GM18873 (cell line): ENCODE results near the gene DKK1.

ENCODE experiments used
- ATAC-seq: cut with Tn5 transposase; IDR thresholded peaks from one replicate; pipeline ENCODE4 v1.9.1; 2021; ENCODE audit warnings: mild to moderate bottlenecking, moderate library complexity, moderate number of reproducible peaks; ENCODE audit not compliant: unreplicated experiment, low FRiP score

DKK1 gene

DNA sequence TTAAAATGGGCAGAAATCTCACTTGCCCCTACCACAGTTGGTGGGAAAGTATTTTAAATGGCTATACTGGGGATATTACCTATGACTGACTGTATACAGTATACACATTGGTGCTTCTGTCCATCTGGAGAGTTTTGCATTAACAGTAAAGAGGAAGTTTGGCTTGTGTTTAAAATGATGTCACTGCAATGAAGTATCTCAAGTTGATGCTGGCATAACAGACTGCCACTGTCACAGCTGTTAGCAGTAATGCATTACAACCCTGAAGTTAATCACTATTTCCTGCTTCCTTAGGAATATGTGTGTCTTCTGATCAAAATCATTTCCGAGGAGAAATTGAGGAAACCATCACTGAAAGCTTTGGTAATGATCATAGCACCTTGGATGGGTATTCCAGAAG, 1.9 kb downstream of the DKK1 start:
- no peak for ATAC-seq

DNA sequence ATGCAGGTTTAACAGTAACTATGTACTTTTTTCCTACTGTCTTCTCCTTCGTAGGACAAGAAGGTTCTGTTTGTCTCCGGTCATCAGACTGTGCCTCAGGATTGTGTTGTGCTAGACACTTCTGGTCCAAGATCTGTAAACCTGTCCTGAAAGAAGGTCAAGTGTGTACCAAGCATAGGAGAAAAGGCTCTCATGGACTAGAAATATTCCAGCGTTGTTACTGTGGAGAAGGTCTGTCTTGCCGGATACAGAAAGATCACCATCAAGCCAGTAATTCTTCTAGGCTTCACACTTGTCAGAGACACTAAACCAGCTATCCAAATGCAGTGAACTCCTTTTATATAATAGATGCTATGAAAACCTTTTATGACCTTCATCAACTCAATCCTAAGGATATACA, 2.4 kb downstream of the DKK1 start:
- ATAC-seq = no peak

- ATAC-seq = no peak
These were observed 4.1 kb downstream of the DKK1 start for GRCh38 chr10:52318136-52318701.

GRCh38 chr10:52318822-52319464, 4.9 kb downstream of the DKK1 start:
- ATAC-seq = no peak

- no peak for ATAC-seq
These were observed 5.8 kb downstream of the DKK1 start for GRCh38 chr10:52319926-52320325.

GRCh38 chr10:52322323-52322722, 8.2 kb downstream of the DKK1 start:
- ATAC-seq = no peak

- ATAC-seq = no peak
These were observed 8.9 kb downstream of the DKK1 start for GRCh38 chr10:52322936-52323335.

- ATAC-seq = no peak
These were observed 12.3 kb downstream of the DKK1 start for GRCh38 chr10:52326382-52326781.

GRCh38 chr10:52331638-52332364, 17.7 kb downstream of the DKK1 start:
- no peak for ATAC-seq

GRCh38 chr10:52332815-52333214, 18.7 kb downstream of the DKK1 start:
- no peak for ATAC-seq

DNA sequence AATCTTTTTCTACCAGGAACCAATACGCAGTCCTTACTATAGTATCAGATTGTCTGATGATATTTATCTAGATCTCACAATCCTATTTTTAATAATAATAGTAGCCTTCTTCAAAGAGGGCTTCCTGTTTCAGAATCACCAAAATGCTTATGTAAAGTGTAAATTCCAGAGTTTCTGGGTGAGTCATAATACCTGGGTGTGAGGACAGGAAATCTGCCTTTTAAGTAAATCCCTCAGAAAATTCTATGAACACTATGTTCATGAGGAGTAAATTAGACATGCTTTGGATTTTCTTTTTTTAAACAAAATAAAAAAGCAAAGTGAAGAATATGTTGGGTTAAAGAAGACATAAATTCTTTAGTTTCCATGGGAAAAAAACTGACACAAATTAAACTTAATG, 20.5 kb downstream of the DKK1 start:
- ATAC-seq = no peak

- no peak for ATAC-seq
These were observed 21.6 kb downstream of the DKK1 start for GRCh38 chr10:52335665-52336064.

GRCh38 chr10:52337225-52337624, 23.1 kb downstream of the DKK1 start:
- ATAC-seq = no peak

GRCh38 chr10:52343439-52343838, 29.4 kb downstream of the DKK1 start:
- no peak for ATAC-seq

- no peak for ATAC-seq
These were observed 32.6 kb downstream of the DKK1 start for GRCh38 chr10:52346394-52347326.

DNA sequence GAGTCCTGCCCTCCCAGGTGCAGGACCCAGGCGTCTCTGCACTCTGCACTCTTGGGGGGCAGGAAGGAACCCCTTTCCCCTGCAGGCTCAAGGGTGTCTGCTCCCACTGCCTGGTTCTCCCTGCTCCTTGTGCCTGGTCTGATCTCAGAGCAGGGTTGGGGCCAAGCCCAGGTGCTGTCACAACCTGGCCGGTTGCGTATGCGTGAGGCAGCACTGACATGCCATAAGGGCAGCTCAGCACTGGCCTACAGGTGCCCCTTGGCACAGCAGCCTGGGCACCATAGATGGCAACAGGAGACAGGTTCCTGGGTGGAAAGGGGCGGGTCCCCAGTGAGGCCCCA, 33.2 kb downstream of the DKK1 start:
- ATAC-seq = no peak

GRCh38 chr10:52348037-52348564, 34.0 kb downstream of the DKK1 start:
- ATAC-seq = no peak

- ATAC-seq = no peak
These were observed 37.8 kb downstream of the DKK1 start for GRCh38 chr10:52351914-52352330.

DNA sequence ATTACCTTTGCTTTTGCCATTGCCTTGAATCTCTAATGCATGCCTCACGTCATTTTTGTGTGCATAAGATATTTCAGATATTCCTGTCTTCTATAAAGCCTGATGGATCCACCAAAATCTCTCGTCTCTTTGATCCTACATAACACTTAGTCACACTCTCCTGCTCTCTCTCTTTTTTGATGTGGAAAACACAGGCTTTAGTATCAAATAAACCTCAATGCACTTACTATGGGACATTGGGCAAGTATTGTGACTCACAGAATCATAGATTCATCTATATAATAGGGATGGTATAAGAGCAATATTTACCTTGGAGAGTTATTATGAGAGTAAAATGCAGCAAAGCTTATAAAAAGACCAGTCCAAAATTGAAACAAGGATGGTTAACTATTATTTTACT, 39.1 kb downstream of the DKK1 start:
- ATAC-seq = no peak

DNA sequence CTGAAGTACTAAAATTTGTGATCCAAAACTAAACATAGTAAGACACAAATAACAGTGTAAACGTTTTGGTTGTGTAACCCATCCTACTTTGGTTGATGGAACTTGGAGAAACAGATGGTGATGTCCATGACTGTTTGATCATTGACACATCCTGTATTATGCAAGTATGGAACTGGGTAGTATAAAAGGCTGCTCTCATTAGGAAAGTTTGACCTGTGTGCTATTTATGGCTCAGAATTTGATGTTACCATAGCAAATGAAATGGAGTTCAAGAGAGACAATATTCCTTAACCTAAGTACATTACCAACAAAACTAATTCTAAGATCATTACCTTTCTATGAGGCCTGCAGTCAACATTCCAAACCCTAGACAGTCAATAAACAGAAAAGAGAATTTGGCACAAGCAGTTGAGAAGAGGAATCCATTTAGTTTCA, 39.9 kb downstream of the DKK1 start:
- no peak for ATAC-seq

DNA sequence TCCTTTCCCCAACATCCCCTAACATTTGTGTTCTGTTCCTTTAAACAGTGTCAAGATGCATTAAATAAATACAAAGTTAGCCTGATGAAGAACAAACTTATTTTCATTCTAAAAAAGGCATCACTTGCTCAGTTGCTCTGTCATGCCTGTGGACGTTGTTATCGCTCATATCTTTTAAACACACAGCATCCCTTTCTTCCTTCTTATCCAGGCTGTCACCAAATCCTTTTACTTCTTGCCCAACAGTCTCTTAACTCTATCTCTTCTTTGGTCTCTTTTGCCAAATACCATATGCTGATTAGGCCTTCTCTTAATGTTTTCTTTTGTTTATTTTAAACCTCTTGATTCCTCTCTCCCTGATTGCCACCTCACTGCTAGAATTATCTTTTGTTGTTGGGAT, 43.9 kb downstream of the DKK1 start:
- ATAC-seq = no peak
